ENCODE results near the gene PALD1.

DNA sequence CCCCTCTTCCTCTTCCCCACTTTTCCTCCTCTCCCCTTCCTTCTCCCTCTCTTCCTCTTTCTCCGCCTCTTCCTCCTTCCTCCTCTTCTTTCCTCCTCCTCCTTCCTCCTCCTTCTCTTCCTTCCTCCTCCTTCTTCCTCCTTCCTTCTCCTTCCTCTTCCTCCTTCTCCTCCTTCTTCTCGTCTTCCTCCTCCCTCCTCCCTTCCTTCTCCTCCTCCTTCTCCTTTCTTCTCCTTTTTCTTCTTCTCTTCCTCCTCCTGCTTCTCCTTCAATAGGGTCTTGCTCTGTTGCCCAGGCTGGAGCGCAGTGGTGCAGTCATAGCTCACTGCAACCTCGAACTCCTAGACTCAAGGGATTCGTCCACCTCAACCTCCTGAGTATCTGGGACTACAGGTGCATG lies 56.9 kb downstream of the PALD1 start:
- TF ChIP-seq, protein P1, sequence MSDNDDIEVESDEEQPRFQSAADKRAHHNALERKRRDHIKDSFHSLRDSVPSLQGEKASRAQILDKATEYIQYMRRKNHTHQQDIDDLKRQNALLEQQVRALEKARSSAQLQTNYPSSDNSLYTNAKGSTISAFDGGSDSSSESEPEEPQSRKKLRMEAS (IDR thresholded peaks at IDR 0.05) = no peak
- TF ChIP-seq EP300 (IDR thresholded peaks at IDR 0.05; ENCODE audit: borderline replicate concordance) (no peak), TAF1 (IDR thresholded peaks at IDR 0.05; ENCODE audit: low read depth) (no peak), NFIC (IDR thresholded peaks at IDR 0.05) (no peak), YY1 (IDR thresholded peaks at IDR 0.05; ENCODE audit: low read depth) (no peak), ZBTB7A (IDR thresholded peaks at IDR 0.05; ENCODE audit: low read depth) (no peak), RAD21 (IDR thresholded peaks at IDR 0.05; ENCODE audit: low read depth) (no peak), TCF12 (IDR thresholded peaks at IDR 0.05; ENCODE audit: low read depth) (no peak)
- TF ChIP-seq, protein P2, sequence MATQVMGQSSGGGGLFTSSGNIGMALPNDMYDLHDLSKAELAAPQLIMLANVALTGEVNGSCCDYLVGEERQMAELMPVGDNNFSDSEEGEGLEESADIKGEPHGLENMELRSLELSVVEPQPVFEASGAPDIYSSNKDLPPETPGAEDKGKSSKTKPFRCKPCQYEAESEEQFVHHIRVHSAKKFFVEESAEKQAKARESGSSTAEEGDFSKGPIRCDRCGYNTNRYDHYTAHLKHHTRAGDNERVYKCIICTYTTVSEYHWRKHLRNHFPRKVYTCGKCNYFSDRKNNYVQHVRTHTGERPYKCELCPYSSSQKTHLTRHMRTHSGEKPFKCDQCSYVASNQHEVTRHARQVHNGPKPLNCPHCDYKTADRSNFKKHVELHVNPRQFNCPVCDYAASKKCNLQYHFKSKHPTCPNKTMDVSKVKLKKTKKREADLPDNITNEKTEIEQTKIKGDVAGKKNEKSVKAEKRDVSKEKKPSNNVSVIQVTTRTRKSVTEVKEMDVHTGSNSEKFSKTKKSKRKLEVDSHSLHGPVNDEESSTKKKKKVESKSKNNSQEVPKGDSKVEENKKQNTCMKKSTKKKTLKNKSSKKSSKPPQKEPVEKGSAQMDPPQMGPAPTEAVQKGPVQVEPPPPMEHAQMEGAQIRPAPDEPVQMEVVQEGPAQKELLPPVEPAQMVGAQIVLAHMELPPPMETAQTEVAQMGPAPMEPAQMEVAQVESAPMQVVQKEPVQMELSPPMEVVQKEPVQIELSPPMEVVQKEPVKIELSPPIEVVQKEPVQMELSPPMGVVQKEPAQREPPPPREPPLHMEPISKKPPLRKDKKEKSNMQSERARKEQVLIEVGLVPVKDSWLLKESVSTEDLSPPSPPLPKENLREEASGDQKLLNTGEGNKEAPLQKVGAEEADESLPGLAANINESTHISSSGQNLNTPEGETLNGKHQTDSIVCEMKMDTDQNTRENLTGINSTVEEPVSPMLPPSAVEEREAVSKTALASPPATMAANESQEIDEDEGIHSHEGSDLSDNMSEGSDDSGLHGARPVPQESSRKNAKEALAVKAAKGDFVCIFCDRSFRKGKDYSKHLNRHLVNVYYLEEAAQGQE (IDR thresholded peaks at IDR 0.05; ENCODE audit: low read depth) = no peak

Data from Ishikawa (cell line).